Activated naive CD8-positive, alpha-beta T cell treated with anti-CD3 and anti-CD28 coated beads, Interleukin-2, amount 50 U/mL, for 16 hours (primary cell): Measurements from ENCODE around the gene ATP6V1A.
A peak's percentile ranks its signal among the peaks of the same experiment; 100 is the strongest.
"Not testable (repeated sequence)": the region's sequence is repeated elsewhere in the genome, so short reads cannot be mapped to it uniquely, and the experiment has no call there.

ENCODE experiments used
- DNase-seq: peaks from one replicate; pipeline ENCODE4 v3.0.0-alpha.2; 2020; ENCODE audit warnings: low read depth, low spot score

Gene ATP6V1A

GRCh38 chr3:113828600-113828999, 81.8 kb downstream of the ATP6V1A start:
- DNase-seq, result no peak

GRCh38 chr3:113829576-113830354, 82.9 kb downstream of the ATP6V1A start:
- DNase-seq, result no peak

- no peak for DNase-seq
These were observed 84.2 kb downstream of the ATP6V1A start for GRCh38 chr3:113831103-113831355.

GRCh38 chr3:113832477-113833164, 85.8 kb downstream of the ATP6V1A start:
- DNase-seq, result no peak

GRCh38 chr3:113834983-113835382, 88.1 kb downstream of the ATP6V1A start:
- no peak for DNase-seq

GRCh38 chr3:113838631-113839209, 91.9 kb downstream of the ATP6V1A start, which contains the start of gene GRAMD1C:
GRAMD1C (plus strand) TSS chr3:113838788; CDS start chr3:113838910, 122 bp downstream.
- peak; percentile 65 for DNase-seq

- DNase-seq, result no peak
These were observed 92.7 kb downstream of the ATP6V1A start for GRCh38 chr3:113839551-113839950.

GRCh38 chr3:113844622-113845222, 97.9 kb downstream of the ATP6V1A start:
- DNase-seq, result no peak

- no peak for DNase-seq
These were observed 100.4 kb downstream of the ATP6V1A start for GRCh38 chr3:113847247-113847646.

- no peak for DNase-seq
These were observed 101.0 kb downstream of the ATP6V1A start for GRCh38 chr3:113847664-113848461.

GRCh38 chr3:113849071-113849470, 102.2 kb downstream of the ATP6V1A start:
- not testable (repeated sequence) for DNase-seq

- not testable (repeated sequence) for DNase-seq
These were observed 103.0 kb downstream of the ATP6V1A start for GRCh38 chr3:113849841-113850240.

GRCh38 chr3:113850391-113850790, 103.6 kb downstream of the ATP6V1A start:
- not testable (repeated sequence) for DNase-seq

- DNase-seq, result no peak
These were observed 105.7 kb downstream of the ATP6V1A start for GRCh38 chr3:113852506-113852905.
